ENCODE results near the gene SCGB3A1.

DNA sequence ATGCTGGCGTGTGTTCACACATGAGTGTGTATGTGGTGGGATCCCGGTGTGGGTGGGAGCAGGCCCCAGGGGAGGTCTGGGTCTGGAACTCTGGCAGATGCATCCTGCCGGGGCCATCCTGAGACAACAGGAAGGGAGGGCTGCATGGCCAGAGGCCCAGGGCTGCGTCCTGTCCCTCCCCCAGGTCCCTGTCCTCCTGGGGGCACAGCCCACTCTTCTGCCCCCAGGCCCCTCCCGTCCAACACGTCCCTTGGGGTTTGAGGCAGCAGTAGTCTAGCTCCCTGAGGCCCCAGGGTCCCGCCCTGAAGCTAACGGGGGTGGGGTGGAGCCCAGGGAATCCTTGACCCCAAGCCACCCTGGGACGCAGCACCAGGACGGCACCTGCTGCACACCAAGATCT is 41.5 kb upstream of the SCGB3A1 start:
- TF ChIP-seq, protein P1, sequence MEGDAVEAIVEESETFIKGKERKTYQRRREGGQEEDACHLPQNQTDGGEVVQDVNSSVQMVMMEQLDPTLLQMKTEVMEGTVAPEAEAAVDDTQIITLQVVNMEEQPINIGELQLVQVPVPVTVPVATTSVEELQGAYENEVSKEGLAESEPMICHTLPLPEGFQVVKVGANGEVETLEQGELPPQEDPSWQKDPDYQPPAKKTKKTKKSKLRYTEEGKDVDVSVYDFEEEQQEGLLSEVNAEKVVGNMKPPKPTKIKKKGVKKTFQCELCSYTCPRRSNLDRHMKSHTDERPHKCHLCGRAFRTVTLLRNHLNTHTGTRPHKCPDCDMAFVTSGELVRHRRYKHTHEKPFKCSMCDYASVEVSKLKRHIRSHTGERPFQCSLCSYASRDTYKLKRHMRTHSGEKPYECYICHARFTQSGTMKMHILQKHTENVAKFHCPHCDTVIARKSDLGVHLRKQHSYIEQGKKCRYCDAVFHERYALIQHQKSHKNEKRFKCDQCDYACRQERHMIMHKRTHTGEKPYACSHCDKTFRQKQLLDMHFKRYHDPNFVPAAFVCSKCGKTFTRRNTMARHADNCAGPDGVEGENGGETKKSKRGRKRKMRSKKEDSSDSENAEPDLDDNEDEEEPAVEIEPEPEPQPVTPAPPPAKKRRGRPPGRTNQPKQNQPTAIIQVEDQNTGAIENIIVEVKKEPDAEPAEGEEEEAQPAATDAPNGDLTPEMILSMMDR (IDR thresholded peaks at IDR 0.05), result no peak
- TF ChIP-seq POLR2A (IDR thresholded peaks at IDR 0.05), result no peak
